GM18870 (cell line): ENCODE measurements around the gene RFC5.
"Not testable (repeated sequence)": the region's sequence is repeated elsewhere in the genome, so short reads cannot be mapped to it uniquely, and the experiment has no call there.

ENCODE experiments used
- ATAC-seq: cut with Tn5 transposase; IDR thresholded peaks from one replicate; pipeline ENCODE4 v1.9.1; 2021; ENCODE audit warnings: moderate library complexity; ENCODE audit not compliant: unreplicated experiment

RFC5 gene

GRCh38 chr12:118070650-118071049, 54.1 kb downstream of the RFC5 start:
- ATAC-seq, result no peak

- no peak for ATAC-seq
Measured at GRCh38 chr12:118073768-118074167, 57.3 kb downstream of the RFC5 start.

- ATAC-seq, result not testable (repeated sequence)
Measured at GRCh38 chr12:118081521-118081920, 65.0 kb downstream of the RFC5 start.
